GM23338 (cell line): ENCODE results near the gene BTLA. TPM values are rescaled to one million over a fixed set of nuclear protein-coding genes. Genes with fewer than 3 reads are reported as not detected.

Source experiments
- ATAC-seq: fragments of 200-7000 bp; cut with Tn5 transposase; 3 replicates; pipeline ENCODE4 v1.9.1; 2020
- DNase-seq: peaks from one replicate; pipeline ENCODE4 v3.0.0-alpha.2; 2015; ENCODE audit warnings: low spot score
- H2AFZ ChIP-seq: fragments of 200-600 bp; sonication (generic); 2 replicates; pipeline ENCODE4 v1.8.0; 2016; ENCODE audit warnings: antibody characterized with exemption, mild to moderate bottlenecking, moderate library complexity
- H3F3A ChIP-seq: fragments of 200-600 bp; sonication (generic); replicated peaks from 2 replicates; pipeline ENCODE4 v1.8.0; 2017; ENCODE audit warnings: antibody characterized with exemption, mixed run types, low read depth
- H3K27ac ChIP-seq: fragments of 200-600 bp; sonication (generic); 2 replicates; pipeline ENCODE4 v1.6.1; 2016; ENCODE audit warnings: low read depth
- H3K27me3 ChIP-seq: fragments of 200-600 bp; sonication (generic); 2 replicates; pipeline ENCODE4 v1.8.0; 2016; ENCODE audit warnings: mild to moderate bottlenecking, mixed run types, moderate library complexity; ENCODE audit not compliant: insufficient read depth
- H3K36me3 ChIP-seq: fragments of 200-600 bp; sonication (generic); 2 replicates; pipeline ENCODE4 v1.8.0; 2016; ENCODE audit warnings: mild to moderate bottlenecking; ENCODE audit not compliant: insufficient read depth
- H3K4me1 ChIP-seq: fragments of 200-600 bp; sonication (generic); 2 replicates; pipeline ENCODE4 v1.8.0; 2016; ENCODE audit warnings: mild to moderate bottlenecking, moderate library complexity; ENCODE audit not compliant: insufficient read depth
- H3K4me2 ChIP-seq: fragments of 200-600 bp; sonication (generic); 2 replicates; pipeline ENCODE4 v1.7.1; 2017; ENCODE audit warnings: mixed run types
- H3K4me3 ChIP-seq: fragments of 200-600 bp; sonication (generic); 2 replicates; pipeline ENCODE4 v1.6.1; 2016; ENCODE audit warnings: mixed run types
- H3K79me2 ChIP-seq: fragments of 200-600 bp; sonication (generic); replicated peaks from 2 replicates; pipeline ENCODE4 v1.8.0; 2017; ENCODE audit warnings: mild to moderate bottlenecking; ENCODE audit not compliant: insufficient read depth
- H3K9me2 ChIP-seq: fragments of 200-600 bp; sonication (generic); 2 replicates; pipeline ENCODE4 v1.8.0; 2017; ENCODE audit not compliant: insufficient read depth
- H4K20me1 ChIP-seq: fragments of 200-600 bp; sonication (generic); replicated peaks from 2 replicates; pipeline ENCODE4 v1.8.0; 2017; ENCODE audit warnings: mild to moderate bottlenecking; ENCODE audit not compliant: insufficient read depth
- H3K27ac Mint-ChIP-seq: 2 replicates; pipeline ENCODE4 v1.8.0; 2020; ENCODE audit warnings: inconsistent platforms, mild to moderate bottlenecking, moderate library complexity, mixed read lengths
- H3K27me3 Mint-ChIP-seq: 3 replicates; pipeline ENCODE4 v1.8.0; 2022; ENCODE audit warnings: low read depth, mild to moderate bottlenecking, moderate library complexity, mixed read lengths, inconsistent platforms; ENCODE audit not compliant: insufficient read depth, poor library complexity
- H3K36me3 Mint-ChIP-seq: 3 replicates; pipeline ENCODE4 v1.8.0; 2021; ENCODE audit warnings: low read depth, mild to moderate bottlenecking, inconsistent platforms, moderate library complexity, mixed read lengths
- H3K4me1 Mint-ChIP-seq: 3 replicates; pipeline ENCODE4 v1.8.0; 2020; ENCODE audit warnings: mild to moderate bottlenecking, inconsistent platforms, mixed read lengths
- H3K4me3 Mint-ChIP-seq: 3 replicates; pipeline ENCODE4 v1.8.0; 2021; ENCODE audit warnings: moderate library complexity, mild to moderate bottlenecking, inconsistent platforms, mixed read lengths
- H3K9me3 Mint-ChIP-seq: 3 replicates; pipeline ENCODE4 v1.8.0; 2020; ENCODE audit warnings: moderate library complexity, mild to moderate bottlenecking, inconsistent platforms, mixed read lengths
- CREB1 ChIP-seq: fragments of 250-450 bp; sonication (Bioruptor Pico); IDR thresholded peaks from 2 replicates; pipeline ENCODE4 v1.5.0; 2020; ENCODE audit warnings: low read depth, mild to moderate bottlenecking, moderate library complexity
- EZH2 ChIP-seq: fragments of 200-600 bp; sonication (generic); IDR thresholded peaks from one replicate; pipeline ENCODE4 v1.8.0; 2017; ENCODE audit warnings: antibody characterized with exemption, mild to moderate bottlenecking, low read depth; ENCODE audit not compliant: unreplicated experiment
- EZH2phosphoT487 ChIP-seq: fragments of 200-600 bp; sonication (generic); IDR thresholded peaks from one replicate; pipeline ENCODE4 v1.8.1; 2018; ENCODE audit warnings: antibody characterized with exemption; ENCODE audit not compliant: unreplicated experiment
- JUNB ChIP-seq: IDR thresholded peaks from one replicate; pipeline ENCODE4 v1.6.1; 2016; ENCODE audit warnings: antibody characterized with exemption; ENCODE audit not compliant: unreplicated experiment
- NANOG ChIP-seq: IDR thresholded peaks from 2 replicates; pipeline ENCODE4 v1.6.1; 2016; ENCODE audit warnings: antibody characterized with exemption, borderline replicate concordance
- POLR2AphosphoS5 ChIP-seq: IDR thresholded peaks from 2 replicates; pipeline ENCODE4 v1.6.1; 2016; ENCODE audit warnings: antibody characterized with exemption, low read depth
- ZNF331 ChIP-seq: fragments of 250-450 bp; sonication (Bioruptor Pico); IDR thresholded peaks from 2 replicates; pipeline ENCODE4 v1.5.0; 2020; ENCODE audit warnings: low read depth, mild to moderate bottlenecking, moderate library complexity
- polyA plus RNA-seq: library from polyadenylated mRNA; unstranded; fragments of >200 nt; fragmentation: Nextera tagmentation; extraction: Ambion mirVana; gene quantifications from 2 replicates; pipeline ENCODE4 v1.2.1, GENCODE V29; 2016
- total RNA-seq: library from RNA; depleted of rRNA; stranded (reverse); fragments of >200 nt; shearing (Covaris generic); gene quantifications from 2 replicates; pipeline ENCODE4 v1.2.3, GENCODE V29; 2014
- TF ChIP-seq, protein P1 (sequence below), 2 experiments: fragments of 200-600 bp in 1 of 2; sonication (generic) in 1 of 2; conservative IDR thresholded peaks; 2 replicates each; pipeline versions ENCODE4 v1.5.1 to v1.6.1; 2016 to 2017; ENCODE audit warnings: antibody characterized with exemption in 2 of 2, low read depth in 2 of 2, mild to moderate bottlenecking in 2 of 2, moderate library complexity in 1 of 2
- TF ChIP-seq, protein P2 (sequence below): IDR thresholded peaks from 2 replicates; pipeline ENCODE4 v1.6.1; 2016; ENCODE audit warnings: antibody characterized with exemption
- TF ChIP-seq, protein P3 (sequence below): IDR thresholded peaks from one replicate; pipeline ENCODE4 v1.6.1; 2018; ENCODE audit warnings: antibody characterized with exemption; ENCODE audit not compliant: unreplicated experiment

Gene BTLA
- total and polyA plus RNA-seq, 2 experiments from 2014 or later = 0.44 TPM; not detected in 1

DNA sequence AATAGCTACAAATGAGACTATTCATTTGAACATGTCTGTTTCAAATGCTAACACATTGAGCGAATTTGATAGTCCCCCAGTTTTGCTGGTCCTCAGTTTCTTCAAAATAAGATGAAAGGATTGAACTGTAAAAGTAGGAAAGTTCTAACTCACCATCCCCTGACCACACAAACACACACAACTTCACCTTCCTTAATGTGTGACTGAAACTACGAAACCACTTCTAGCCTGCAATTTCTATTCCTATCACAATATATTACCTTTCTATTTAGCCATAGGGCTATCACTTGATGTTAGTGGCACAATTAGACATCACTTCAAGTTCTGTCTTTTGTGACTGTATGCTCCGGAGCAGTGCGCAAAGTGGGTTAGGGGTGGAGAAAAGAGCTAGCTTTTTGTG, 14.9 kb downstream of the BTLA start:
- ATAC-seq = no peak
- Mint-ChIP-seq H3K27me3 (no peaks in the 10 kb centered on the region), H3K4me3 (no peak overlapping the region), H3K4me1 (no peaks in the 10 kb centered on the region), H3K36me3 (no peaks in the 10 kb centered on the region), H3K27ac (no peak overlapping the region), H3K9me3 (no peaks in the 10 kb centered on the region; the same call in 2 of the 3 replicates)
- Histone ChIP-seq H3F3A (no peaks in the 10 kb centered on the region), H3K4me2 (no peak overlapping the region), H3K4me1 (peaks cover 11% of the 10 kb centered on the region), H4K20me1 (no peaks in the 10 kb centered on the region), H3K4me3 (no peak overlapping the region), H3K27me3 (no peaks in the 10 kb centered on the region), H3K27ac (no peak overlapping the region), H3K79me2 (no peaks in the 10 kb centered on the region), H3K36me3 (no peaks in the 10 kb centered on the region), H3K9me2 (no peaks in the 10 kb centered on the region), H2AFZ (no peak overlapping the region; the same call in 1 of the 2 replicates)
- TF ChIP-seq ZNF331 (CRISPR knock-in tag) (no peak), CREB1 (CRISPR knock-in tag) (no peak), EZH2 (no peak), POLR2AphosphoS5 (no peak), NANOG (no peak)
- no peak for DNase-seq

DNA sequence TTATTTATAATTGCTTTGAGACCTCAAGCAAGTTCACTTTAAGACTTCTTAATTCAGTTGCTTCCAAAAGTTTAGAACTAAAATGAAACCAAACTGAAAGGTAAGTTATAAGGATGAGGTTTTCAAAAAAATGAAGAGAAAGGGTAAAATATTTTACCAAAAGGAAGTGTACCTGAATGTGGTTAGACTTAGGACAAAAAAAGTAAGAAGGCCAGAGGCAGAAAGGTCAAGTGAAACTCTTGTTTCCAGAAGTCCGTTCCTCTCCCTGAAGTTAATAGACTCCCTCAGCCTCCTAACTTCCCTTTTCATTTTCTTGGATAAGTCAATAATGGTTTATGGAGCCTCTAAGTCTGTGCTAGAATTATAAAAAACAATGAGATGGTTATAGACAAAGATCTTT, 16.6 kb downstream of the BTLA start:
- no peaks in the 10 kb centered on the region for H3K36me3 Mint-ChIP-seq
- no peak for TF ChIP-seq EZH2phosphoT487
- TF ChIP-seq, protein P1, sequence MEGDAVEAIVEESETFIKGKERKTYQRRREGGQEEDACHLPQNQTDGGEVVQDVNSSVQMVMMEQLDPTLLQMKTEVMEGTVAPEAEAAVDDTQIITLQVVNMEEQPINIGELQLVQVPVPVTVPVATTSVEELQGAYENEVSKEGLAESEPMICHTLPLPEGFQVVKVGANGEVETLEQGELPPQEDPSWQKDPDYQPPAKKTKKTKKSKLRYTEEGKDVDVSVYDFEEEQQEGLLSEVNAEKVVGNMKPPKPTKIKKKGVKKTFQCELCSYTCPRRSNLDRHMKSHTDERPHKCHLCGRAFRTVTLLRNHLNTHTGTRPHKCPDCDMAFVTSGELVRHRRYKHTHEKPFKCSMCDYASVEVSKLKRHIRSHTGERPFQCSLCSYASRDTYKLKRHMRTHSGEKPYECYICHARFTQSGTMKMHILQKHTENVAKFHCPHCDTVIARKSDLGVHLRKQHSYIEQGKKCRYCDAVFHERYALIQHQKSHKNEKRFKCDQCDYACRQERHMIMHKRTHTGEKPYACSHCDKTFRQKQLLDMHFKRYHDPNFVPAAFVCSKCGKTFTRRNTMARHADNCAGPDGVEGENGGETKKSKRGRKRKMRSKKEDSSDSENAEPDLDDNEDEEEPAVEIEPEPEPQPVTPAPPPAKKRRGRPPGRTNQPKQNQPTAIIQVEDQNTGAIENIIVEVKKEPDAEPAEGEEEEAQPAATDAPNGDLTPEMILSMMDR (conservative IDR thresholded peaks at IDR 0.05; ENCODE audit: low read depth in 2 of 2) = no peak
- TF ChIP-seq JUNB = no peak
- no peak for TF ChIP-seq NANOG
- TF ChIP-seq, protein P2, sequence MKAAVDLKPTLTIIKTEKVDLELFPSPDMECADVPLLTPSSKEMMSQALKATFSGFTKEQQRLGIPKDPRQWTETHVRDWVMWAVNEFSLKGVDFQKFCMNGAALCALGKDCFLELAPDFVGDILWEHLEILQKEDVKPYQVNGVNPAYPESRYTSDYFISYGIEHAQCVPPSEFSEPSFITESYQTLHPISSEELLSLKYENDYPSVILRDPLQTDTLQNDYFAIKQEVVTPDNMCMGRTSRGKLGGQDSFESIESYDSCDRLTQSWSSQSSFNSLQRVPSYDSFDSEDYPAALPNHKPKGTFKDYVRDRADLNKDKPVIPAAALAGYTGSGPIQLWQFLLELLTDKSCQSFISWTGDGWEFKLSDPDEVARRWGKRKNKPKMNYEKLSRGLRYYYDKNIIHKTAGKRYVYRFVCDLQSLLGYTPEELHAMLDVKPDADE = no peak
- TF ChIP-seq, protein P3, sequence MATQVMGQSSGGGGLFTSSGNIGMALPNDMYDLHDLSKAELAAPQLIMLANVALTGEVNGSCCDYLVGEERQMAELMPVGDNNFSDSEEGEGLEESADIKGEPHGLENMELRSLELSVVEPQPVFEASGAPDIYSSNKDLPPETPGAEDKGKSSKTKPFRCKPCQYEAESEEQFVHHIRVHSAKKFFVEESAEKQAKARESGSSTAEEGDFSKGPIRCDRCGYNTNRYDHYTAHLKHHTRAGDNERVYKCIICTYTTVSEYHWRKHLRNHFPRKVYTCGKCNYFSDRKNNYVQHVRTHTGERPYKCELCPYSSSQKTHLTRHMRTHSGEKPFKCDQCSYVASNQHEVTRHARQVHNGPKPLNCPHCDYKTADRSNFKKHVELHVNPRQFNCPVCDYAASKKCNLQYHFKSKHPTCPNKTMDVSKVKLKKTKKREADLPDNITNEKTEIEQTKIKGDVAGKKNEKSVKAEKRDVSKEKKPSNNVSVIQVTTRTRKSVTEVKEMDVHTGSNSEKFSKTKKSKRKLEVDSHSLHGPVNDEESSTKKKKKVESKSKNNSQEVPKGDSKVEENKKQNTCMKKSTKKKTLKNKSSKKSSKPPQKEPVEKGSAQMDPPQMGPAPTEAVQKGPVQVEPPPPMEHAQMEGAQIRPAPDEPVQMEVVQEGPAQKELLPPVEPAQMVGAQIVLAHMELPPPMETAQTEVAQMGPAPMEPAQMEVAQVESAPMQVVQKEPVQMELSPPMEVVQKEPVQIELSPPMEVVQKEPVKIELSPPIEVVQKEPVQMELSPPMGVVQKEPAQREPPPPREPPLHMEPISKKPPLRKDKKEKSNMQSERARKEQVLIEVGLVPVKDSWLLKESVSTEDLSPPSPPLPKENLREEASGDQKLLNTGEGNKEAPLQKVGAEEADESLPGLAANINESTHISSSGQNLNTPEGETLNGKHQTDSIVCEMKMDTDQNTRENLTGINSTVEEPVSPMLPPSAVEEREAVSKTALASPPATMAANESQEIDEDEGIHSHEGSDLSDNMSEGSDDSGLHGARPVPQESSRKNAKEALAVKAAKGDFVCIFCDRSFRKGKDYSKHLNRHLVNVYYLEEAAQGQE = no peak

More for the DNA sequence above, 16.6 kb downstream of the BTLA start:
- no peaks in the 10 kb centered on the region for H3K9me2 ChIP-seq
- no peak overlapping the region for H2AFZ ChIP-seq
- H3K4me3 ChIP-seq = no peak overlapping the region
- no peaks in the 10 kb centered on the region for H3K27me3 Mint-ChIP-seq
- H3K79me2 ChIP-seq = no peaks in the 10 kb centered on the region
- H4K20me1 ChIP-seq = no peaks in the 10 kb centered on the region
- no peaks in the 10 kb centered on the region for H3F3A ChIP-seq
- H3K36me3 ChIP-seq = no peaks in the 10 kb centered on the region
- H3K4me1 Mint-ChIP-seq = no peaks in the 10 kb centered on the region
- H3K4me3 Mint-ChIP-seq = no peak overlapping the region
- H3K27me3 ChIP-seq = no peaks in the 10 kb centered on the region
- ATAC-seq (no peak), DNase-seq (no peak)
- no peak overlapping the region for H3K27ac Mint-ChIP-seq
- no peak overlapping the region for H3K4me2 ChIP-seq
- no peaks in the 10 kb centered on the region; the same call in 2 of the 3 replicates for H3K9me3 Mint-ChIP-seq
- peaks cover 11% of the 10 kb centered on the region for H3K4me1 ChIP-seq
- no peak overlapping the region for H3K27ac ChIP-seq
